Activated CD4-positive, alpha-beta memory T cell treated with anti-CD3 and anti-CD28 coated beads, Interleukin-2, amount 10 ng/mL, durations not matched to agents 7 days and 5 days (primary cell): ENCODE data around the gene CHPF2. TPM values are rescaled to one million over a fixed set of nuclear protein-coding genes. Genes with fewer than 3 reads are reported as not detected.

Experiments used
- CTCF ChIA-PET: fragments of 350-600 bp; sonication (Branson Sonifier 250); formaldehyde crosslinking; loops from one replicate; lab custom pipeline; 2021; ENCODE audit warnings: antibody characterized with exemption, inconsistent platforms; lab: Charles Lee
- POLR2A ChIA-PET: fragments of 350-600 bp; sonication (Branson Sonifier 250); formaldehyde crosslinking; loops from one replicate; lab custom pipeline; 2021; ENCODE audit warnings: antibody characterized with exemption; lab: Charles Lee
- DNase-seq: peaks from one replicate; pipeline ENCODE4 v3.0.0-alpha.2; 2020
- H3K27ac Mint-ChIP-seq: one replicate; pipeline ENCODE4 v1.8.0; 2021; ENCODE audit warnings: mild to moderate bottlenecking, mixed read lengths
- H3K27me3 Mint-ChIP-seq: one replicate; pipeline ENCODE4 v1.8.0; 2021; ENCODE audit warnings: mixed read lengths
- H3K36me3 Mint-ChIP-seq: one replicate; pipeline ENCODE4 v1.8.0; 2021; ENCODE audit warnings: low read depth, mixed read lengths
- H3K4me1 Mint-ChIP-seq: one replicate; pipeline ENCODE4 v1.8.0; 2021; ENCODE audit warnings: mixed read lengths
- H3K4me3 Mint-ChIP-seq: one replicate; pipeline ENCODE4 v1.8.0; 2021; ENCODE audit warnings: mild to moderate bottlenecking, mixed read lengths
- H3K9me3 Mint-ChIP-seq: one replicate; pipeline ENCODE4 v1.8.0; 2021; ENCODE audit warnings: mixed read lengths
- total RNA-seq, 2 experiments: library from RNA; stranded (reverse); gene quantifications; one replicate each; pipeline ENCODE4 v1.2.3, GENCODE V29; 2021

The CHPF2 gene
- total RNA-seq, 2 experiments from 2014 or later: 56.0 to 56.4 TPM

DNA sequence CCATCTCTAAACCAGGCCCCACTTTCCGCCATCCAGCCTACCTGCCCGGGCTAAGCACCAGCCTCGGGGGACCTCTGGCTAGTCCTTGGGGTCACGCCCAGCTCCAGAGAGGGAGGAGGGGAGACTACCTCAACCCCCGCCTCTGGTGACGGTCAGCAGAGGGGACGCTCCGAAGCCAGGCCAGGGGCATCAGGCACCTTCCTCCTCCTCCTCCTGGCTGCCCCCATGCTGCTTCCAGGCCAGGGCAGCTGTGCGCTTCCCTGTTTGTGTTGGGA lies 20.2 kb downstream of the CHPF2 start:
- H3K4me3 Mint-ChIP-seq: no peak overlapping the region
- POLR2A ChIA-PET: no interaction called here
- H3K4me1 Mint-ChIP-seq: peaks cover 18% of the 10 kb centered on the region
- peaks cover 77% of the 10 kb centered on the region for H3K27me3 Mint-ChIP-seq
- CTCF ChIA-PET: interaction anchor here (1.5 kb wide), 1 partner anchor 9 kb away, joined by 3 read pairs; no protein-coding TSS in a partner anchor
- H3K36me3 Mint-ChIP-seq: no peaks in the 10 kb centered on the region
- DNase-seq: no peak
- no peak overlapping the region for H3K27ac Mint-ChIP-seq
- H3K9me3 Mint-ChIP-seq: no peaks in the 10 kb centered on the region

DNA sequence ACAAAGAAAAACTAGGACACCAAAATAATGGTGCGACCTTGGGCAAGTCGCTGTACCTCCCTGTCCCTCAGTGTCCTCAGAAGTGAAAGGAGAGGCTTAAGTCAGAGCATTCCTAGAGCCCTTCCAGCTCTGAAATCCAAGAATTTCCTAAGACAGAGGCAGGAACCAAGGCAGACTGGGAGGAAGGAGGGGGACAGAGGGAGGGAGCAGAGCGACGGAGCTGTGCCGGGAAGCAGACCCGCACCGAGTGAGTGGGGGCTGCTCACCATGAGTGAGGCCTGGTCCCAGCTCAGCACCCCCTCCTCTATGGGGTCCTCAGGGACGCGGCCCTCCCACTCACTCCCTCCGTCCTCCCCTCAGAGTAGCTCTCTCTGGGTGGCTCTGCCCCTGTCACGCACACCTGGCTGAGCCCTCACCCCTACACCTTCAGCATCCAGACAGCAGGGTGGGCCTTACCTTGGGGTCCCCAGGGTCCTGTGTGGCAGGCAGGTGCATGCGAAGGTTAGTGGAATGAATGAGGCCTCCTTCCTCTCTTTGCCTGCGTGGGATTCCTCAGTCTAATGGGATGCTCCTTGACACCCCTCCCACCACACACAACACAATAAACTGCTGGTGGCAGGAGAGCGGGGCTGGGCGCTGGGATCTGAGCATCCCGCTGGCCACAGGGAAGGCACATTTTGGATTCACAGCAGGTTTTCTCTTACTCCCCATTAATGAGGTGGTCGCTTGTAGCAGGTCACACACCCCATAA lies 20.9 kb downstream of the CHPF2 start:
- H3K4me1 Mint-ChIP-seq: peaks cover 16% of the 10 kb centered on the region
- no peak overlapping the region for H3K27ac Mint-ChIP-seq
- H3K27me3 Mint-ChIP-seq: peaks cover 77% of the 10 kb centered on the region
- H3K9me3 Mint-ChIP-seq: no peaks in the 10 kb centered on the region
- no peak overlapping the region for H3K4me3 Mint-ChIP-seq
- no peak for DNase-seq
- CTCF ChIA-PET: interaction anchor here (1.5 kb wide), 1 partner anchor 9 kb away, joined by 3 read pairs; no protein-coding TSS in a partner anchor
- POLR2A ChIA-PET: no interaction called here
- no peaks in the 10 kb centered on the region for H3K36me3 Mint-ChIP-seq

DNA sequence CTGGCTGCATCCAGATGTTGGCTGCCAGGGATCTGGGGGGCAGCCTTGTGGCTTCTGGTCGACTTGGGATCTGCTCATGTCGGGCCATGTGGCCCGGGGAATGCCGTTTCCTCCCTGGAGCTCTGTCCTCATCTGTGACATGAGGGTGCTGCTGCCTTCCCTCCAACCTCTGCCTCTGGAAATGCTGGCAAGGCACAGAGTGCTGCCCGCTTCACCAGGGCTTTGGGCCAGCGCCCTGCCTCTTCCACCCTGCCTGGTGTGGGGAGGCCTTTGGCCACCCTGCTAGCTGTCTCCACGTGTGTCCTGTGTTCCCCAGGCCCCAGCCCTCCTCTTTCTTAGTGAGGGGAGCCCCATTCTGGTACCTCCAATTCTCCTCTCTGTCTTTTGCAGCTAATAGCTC lies 22.0 kb downstream of the CHPF2 start:
- H3K4me3 Mint-ChIP-seq: no peak overlapping the region
- H3K27me3 Mint-ChIP-seq: peaks cover 73% of the 10 kb centered on the region
- no peaks in the 10 kb centered on the region for H3K36me3 Mint-ChIP-seq
- peaks cover 11% of the 10 kb centered on the region for H3K4me1 Mint-ChIP-seq
- H3K9me3 Mint-ChIP-seq: no peaks in the 10 kb centered on the region
- H3K27ac Mint-ChIP-seq: no peak overlapping the region
- ChIA-PET CTCF (no interaction called here), POLR2A (no interaction called here)
- no peak for DNase-seq

DNA sequence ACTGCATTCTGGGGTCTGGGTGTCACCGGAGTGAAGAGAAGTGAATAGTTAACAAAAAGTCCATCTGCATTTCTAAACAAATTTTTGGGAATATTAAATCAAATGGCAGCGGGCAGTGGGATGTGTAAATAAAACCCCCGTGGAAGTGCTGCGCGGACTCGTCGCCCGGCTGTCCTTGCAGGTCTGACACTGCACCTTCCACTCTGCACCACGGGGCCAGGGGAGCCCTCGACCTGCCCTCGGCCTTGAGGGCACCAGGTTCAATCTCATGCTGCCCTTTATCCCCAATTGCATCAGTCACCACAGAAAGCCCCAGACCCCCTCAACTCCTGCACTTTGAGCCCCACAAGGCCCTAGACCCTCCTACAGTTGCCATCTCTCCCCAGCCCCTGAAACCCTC lies 22.6 kb downstream of the CHPF2 start:
- no peak overlapping the region for H3K4me3 Mint-ChIP-seq
- H3K36me3 Mint-ChIP-seq: no peaks in the 10 kb centered on the region
- no peak overlapping the region for H3K27ac Mint-ChIP-seq
- POLR2A ChIA-PET: interaction anchor here (0.9 kb wide), 1 partner anchor 11 kb away, joined by 3 read pairs; no protein-coding TSS in a partner anchor
- CTCF ChIA-PET: no interaction called here
- H3K4me1 Mint-ChIP-seq: peaks cover 7% of the 10 kb centered on the region
- H3K9me3 Mint-ChIP-seq: no peaks in the 10 kb centered on the region
- H3K27me3 Mint-ChIP-seq: peaks cover 68% of the 10 kb centered on the region
- DNase-seq: no peak

DNA sequence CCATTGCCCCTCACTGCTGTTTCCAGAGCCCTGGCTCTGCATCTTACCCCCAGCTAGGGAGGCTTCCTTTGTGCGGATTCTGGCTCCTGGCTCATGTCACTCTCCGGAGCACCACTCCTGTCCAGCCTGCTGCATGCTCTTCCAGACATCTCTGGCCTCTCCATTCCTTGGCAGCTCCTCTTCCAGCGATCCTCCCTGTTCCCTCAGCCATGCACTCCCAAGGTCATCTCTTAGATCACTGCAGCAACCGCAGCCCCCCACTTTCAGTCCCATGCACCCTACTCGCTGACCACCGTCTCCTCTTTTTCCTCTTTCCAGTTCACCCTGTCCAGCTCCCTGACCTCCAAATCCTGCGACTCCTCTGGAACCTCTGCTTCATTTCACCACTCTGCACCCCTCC lies 23.1 kb downstream of the CHPF2 start:
- ChIA-PET POLR2A (interaction anchor here (0.9 kb wide), 1 partner anchor 12 kb away, joined by 3 read pairs; no protein-coding TSS in a partner anchor), CTCF (interaction anchor here (2.0 to 2.8 kb wide), 2 partner anchors 11 to 132 kb away, joined by 5 to 9 read pairs; no protein-coding TSS in a partner anchor)

DNA sequence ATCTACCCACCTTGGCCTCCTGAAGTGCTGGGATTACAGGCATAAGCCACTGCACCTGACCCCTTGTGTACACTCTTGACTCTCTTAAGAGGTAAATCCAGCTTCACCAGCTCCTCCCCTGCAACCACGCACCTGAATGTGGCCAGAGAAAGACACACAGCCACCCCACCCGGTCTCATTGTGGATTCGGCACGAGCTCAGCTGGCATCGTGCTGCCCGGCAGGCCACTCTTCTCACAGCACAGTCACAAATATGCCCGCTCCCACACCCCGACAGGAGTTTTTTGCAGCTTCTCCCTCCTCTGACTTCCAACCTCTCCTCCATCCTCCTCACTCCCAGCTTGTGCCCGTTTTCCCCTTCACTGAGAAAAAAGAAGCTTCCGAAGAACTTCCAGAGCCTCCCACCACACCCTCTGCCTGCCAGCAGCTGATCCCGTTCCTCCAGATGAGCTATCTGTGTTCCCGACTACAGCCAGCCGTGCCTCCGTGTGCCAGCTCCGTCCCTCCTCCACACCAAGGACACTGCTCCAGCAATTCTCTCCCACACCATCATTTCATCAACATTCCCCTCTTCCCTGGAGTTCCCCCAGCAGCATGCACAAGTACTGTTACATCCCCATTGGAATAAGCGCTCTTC lies 24.2 kb downstream of the CHPF2 start:
- CTCF ChIA-PET: interaction anchor here (2.0 to 2.8 kb wide), 2 partner anchors 12 to 133 kb away, joined by 5 to 9 read pairs; no protein-coding TSS in a partner anchor
- no peaks in the 10 kb centered on the region for H3K9me3 Mint-ChIP-seq

More for the DNA sequence above, 23.1 kb downstream of the CHPF2 start:
- Mint-ChIP-seq H3K4me3 (no peak overlapping the region), H3K9me3 (no peaks in the 10 kb centered on the region), H3K27me3 (peaks cover 62% of the 10 kb centered on the region), H3K36me3 (no peaks in the 10 kb centered on the region), H3K27ac (no peak overlapping the region), H3K4me1 (peaks cover 4% of the 10 kb centered on the region)
- DNase-seq: no peak

DNA sequence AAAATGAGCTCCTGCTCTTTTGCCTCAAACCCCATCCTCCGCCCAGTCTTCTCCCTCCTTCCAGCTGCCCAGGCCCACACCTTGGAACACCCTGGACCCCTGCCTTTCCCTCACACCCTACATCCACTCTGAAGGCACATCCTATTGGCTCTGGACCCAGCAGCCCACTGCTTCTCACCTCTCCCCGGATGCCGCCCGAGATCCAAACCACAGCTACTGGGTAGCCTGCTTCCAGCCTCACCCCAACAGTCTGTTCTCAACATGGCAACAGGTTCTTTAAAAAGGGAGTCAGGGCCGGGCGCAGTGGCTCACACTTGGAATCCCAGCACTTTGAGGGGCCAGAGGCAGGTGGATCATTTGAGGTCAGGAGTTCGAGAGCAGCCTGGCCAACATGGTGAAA lies 25.7 kb downstream of the CHPF2 start:
- POLR2A ChIA-PET: interaction anchor here (0.9 kb wide), 1 partner anchor 134 kb away, joined by 3 read pairs; no protein-coding TSS in a partner anchor
- Mint-ChIP-seq H3K4me1 (no peaks in the 10 kb centered on the region), H3K9me3 (no peaks in the 10 kb centered on the region), H3K27me3 (peaks cover 46% of the 10 kb centered on the region), H3K4me3 (no peak overlapping the region), H3K36me3 (no peaks in the 10 kb centered on the region), H3K27ac (no peak overlapping the region)
- no peak for DNase-seq
- CTCF ChIA-PET: interaction anchor here (2.4 to 2.8 kb wide), 2 partner anchors 14 kb away, joined by 8 to 9 read pairs; no protein-coding TSS in a partner anchor

More for the DNA sequence above, 24.2 kb downstream of the CHPF2 start:
- POLR2A ChIA-PET: no interaction called here
- no peak for DNase-seq
- no peaks in the 10 kb centered on the region for H3K36me3 Mint-ChIP-seq
- H3K4me1 Mint-ChIP-seq: no peaks in the 10 kb centered on the region
- H3K4me3 Mint-ChIP-seq: no peak overlapping the region
- H3K27ac Mint-ChIP-seq: no peak overlapping the region
- H3K27me3 Mint-ChIP-seq: peaks cover 53% of the 10 kb centered on the region

DNA sequence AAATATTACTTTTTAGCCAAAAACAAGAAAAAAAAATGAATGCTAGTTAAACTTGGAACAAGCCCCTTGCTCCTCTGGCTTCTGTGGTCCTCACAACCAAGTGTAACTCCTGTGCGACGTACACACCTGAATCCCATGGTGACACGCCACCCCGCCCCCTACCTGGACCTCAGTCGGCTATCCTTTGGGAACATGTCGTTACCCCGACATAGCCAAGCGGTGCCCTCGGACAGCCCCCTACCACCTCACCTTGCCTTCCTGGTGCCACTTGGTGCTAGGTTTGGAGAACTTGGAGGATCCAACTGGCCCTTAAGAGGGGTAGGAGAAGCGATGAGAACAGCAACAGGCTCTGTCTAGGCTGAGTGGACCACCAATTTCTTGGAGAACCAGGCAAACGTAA lies 28.2 kb downstream of the CHPF2 start:
- no peak for DNase-seq
- Mint-ChIP-seq H3K27me3 (peaks cover 22% of the 10 kb centered on the region), H3K4me3 (no peak overlapping the region), H3K36me3 (no peaks in the 10 kb centered on the region), H3K27ac (no peak overlapping the region), H3K4me1 (no peaks in the 10 kb centered on the region), H3K9me3 (no peaks in the 10 kb centered on the region)
- POLR2A ChIA-PET: no interaction called here
- CTCF ChIA-PET: interaction anchor here (1.7 to 2.4 kb wide), 2 partner anchors 13 to 17 kb away, joined by 5 to 8 read pairs; no protein-coding TSS in a partner anchor

DNA sequence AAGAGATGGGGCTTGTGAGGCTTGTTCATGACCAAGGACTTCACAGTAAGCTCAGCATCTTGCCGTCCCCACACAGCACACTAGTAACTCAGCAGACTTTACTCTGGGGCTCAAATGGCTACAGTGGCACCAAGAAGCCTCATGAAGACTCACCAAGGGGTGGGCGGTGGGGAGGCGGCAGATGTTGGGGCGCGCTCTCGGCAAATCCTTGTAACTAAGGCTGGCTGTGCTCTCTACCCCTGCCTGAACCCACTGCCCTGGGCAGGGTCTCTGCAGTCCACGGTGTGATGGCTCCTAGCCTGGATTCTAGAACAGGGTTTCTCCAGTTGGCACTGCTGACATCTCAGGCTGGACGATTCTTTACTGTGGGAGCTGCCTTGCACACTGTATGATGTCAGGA lies 28.6 kb downstream of the CHPF2 start:
- Mint-ChIP-seq H3K27me3 (peaks cover 19% of the 10 kb centered on the region), H3K4me3 (no peak overlapping the region), H3K4me1 (no peaks in the 10 kb centered on the region), H3K27ac (no peak overlapping the region), H3K9me3 (no peaks in the 10 kb centered on the region), H3K36me3 (no peaks in the 10 kb centered on the region)
- CTCF ChIA-PET: no interaction called here
- no peak for DNase-seq
- POLR2A ChIA-PET: no interaction called here

DNA sequence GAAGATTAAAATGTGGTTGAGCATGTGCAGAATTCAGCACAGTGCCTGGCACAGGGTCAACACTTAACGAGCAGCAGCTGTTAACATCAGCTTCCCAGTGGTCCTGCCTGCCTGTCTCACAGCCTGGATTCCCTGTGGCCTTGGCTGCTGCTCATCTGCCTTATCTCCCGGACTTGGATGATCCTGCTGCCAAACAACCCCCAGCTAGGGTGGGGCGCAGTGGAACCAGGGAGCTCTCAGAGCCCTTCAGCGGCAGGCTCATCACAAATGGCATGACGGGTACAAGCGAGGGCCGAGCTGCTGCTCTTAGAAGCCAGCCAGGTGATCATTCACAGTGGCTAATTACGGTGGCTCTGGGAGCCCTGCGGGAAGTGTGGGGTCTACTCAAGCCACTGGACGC lies 29.2 kb downstream of the CHPF2 start:
- Mint-ChIP-seq H3K9me3 (no peaks in the 10 kb centered on the region), H3K4me3 (no peak overlapping the region), H3K27ac (no peak overlapping the region), H3K27me3 (peaks cover 17% of the 10 kb centered on the region), H3K4me1 (no peaks in the 10 kb centered on the region), H3K36me3 (no peaks in the 10 kb centered on the region)
- POLR2A ChIA-PET: no interaction called here
- no peak for DNase-seq
- CTCF ChIA-PET: interaction anchor here (1.0 kb wide), 1 partner anchor 18 kb away, joined by 4 read pairs; no protein-coding TSS in a partner anchor

DNA sequence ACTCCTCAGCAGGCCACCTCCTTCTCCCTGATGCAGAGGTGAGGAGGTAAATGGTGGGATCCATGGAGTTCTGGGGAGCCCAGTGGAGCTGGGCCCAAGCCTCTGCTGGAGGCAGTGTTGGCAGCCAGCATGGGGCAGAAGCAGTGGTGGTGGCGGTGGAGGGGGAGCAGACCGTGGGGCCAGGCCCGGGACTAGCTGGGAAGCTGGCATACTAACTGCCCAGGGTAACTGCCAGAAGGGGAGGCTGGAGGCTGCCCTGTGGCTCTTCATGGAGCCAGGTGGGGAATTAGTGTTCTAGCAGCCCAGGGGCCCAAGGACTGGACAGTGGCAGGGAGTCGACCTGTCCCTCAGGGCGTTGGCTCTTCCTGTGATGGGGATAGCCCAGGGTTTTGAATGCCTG lies 32.3 kb downstream of the CHPF2 start:
- H3K27ac Mint-ChIP-seq: no peak overlapping the region
- H3K4me3 Mint-ChIP-seq: no peak overlapping the region
- CTCF ChIA-PET: no interaction called here
- DNase-seq: no peak
- no peaks in the 10 kb centered on the region for H3K4me1 Mint-ChIP-seq
- H3K9me3 Mint-ChIP-seq: no peaks in the 10 kb centered on the region
- POLR2A ChIA-PET: no interaction called here
- peaks cover 4% of the 10 kb centered on the region for H3K27me3 Mint-ChIP-seq
- H3K36me3 Mint-ChIP-seq: no peaks in the 10 kb centered on the region

DNA sequence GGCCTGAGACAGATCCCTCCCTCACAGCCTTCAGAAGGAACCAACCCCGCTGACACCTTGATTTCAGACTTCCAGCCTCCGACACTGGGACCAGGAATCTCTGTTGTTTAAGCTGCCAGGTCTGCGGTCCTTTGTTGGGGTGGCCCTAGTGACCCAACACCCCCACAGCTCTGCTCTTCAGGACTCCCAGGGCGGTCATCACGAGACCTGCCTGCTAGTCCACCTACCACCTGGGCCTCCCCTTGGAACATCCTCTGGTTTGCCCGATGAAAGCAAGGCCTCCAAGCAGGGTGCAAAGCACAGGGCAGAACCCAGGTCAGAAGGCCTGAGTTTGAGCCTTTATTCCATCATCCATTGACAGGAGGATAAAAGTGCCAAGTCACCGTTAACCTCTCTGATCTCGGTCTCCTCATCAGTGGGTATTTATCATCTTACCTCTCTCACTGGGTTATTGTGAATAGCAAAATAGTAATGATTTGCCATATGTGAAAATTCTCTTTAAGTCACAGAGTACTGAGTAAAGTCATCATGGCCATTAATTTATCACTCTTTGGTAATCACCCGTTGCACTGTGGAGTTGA lies 33.2 kb downstream of the CHPF2 start:
- H3K27ac Mint-ChIP-seq: no peak overlapping the region
- no peak overlapping the region for H3K4me3 Mint-ChIP-seq
- H3K27me3 Mint-ChIP-seq: peaks cover 4% of the 10 kb centered on the region
- no peaks in the 10 kb centered on the region for H3K36me3 Mint-ChIP-seq
- DNase-seq: no peak
- no peaks in the 10 kb centered on the region for H3K4me1 Mint-ChIP-seq
- POLR2A ChIA-PET: no interaction called here
- no peaks in the 10 kb centered on the region for H3K9me3 Mint-ChIP-seq
- CTCF ChIA-PET: no interaction called here

DNA sequence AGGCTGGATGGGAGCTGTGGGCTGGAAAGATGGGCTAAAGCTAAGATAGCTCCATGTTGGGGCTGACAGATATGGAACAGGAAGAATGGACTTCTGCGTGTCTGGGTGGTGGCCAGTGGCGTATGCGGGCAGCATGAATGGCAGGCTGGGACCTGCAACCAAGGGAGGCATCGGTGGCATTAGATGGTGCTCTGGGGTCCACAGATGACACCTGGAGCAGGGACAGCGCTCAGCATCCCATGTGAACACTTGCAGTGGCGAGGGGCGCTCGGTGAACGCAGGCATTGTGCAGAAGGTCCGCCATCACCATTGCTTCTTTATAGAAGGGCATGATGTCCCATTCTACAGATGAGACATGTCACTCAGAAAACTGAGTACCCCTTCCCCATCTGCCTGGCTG lies 37.2 kb downstream of the CHPF2 start:
- H3K27me3 Mint-ChIP-seq: peaks cover 2% of the 10 kb centered on the region
- POLR2A ChIA-PET: no interaction called here
- no peak for DNase-seq
- CTCF ChIA-PET: interaction anchor here (1.0 kb wide), 1 partner anchor 25 kb away, joined by 4 read pairs; no protein-coding TSS in a partner anchor
- peaks cover 6% of the 10 kb centered on the region for H3K4me1 Mint-ChIP-seq
- H3K9me3 Mint-ChIP-seq: no peaks in the 10 kb centered on the region
- H3K4me3 Mint-ChIP-seq: no peak overlapping the region
- H3K27ac Mint-ChIP-seq: no peak overlapping the region
- H3K36me3 Mint-ChIP-seq: no peaks in the 10 kb centered on the region
